Activated CD8-positive, alpha-beta T cell treated with anti-CD3 and anti-CD28 coated beads for 36 hours (primary cell): Measurements from ENCODE around the gene GABRA1. TPM values are rescaled to one million over a fixed set of nuclear protein-coding genes. Genes with fewer than 3 reads are reported as not detected.

Experiments
- ATAC-seq: fragments of 200-7000 bp; cut with Tn5 transposase; one replicate; pipeline ENCODE4 v1.10.0; 2021; ENCODE audit warnings: mild to moderate bottlenecking, moderate library complexity
- CTCF ChIA-PET: fragments of 350-600 bp; sonication (Branson Sonifier 250); formaldehyde crosslinking; loops from one replicate; lab custom pipeline; 2021; ENCODE audit warnings: antibody characterized with exemption; lab: Charles Lee
- POLR2A ChIA-PET: fragments of 350-600 bp; sonication (Branson Sonifier 250); formaldehyde crosslinking; loops from one replicate; lab custom pipeline; 2021; ENCODE audit warnings: antibody characterized with exemption; lab: Charles Lee
- DNase-seq: peaks from one replicate; pipeline ENCODE4 v3.0.0-alpha.2; 2020
- H3K27ac Mint-ChIP-seq: one replicate; pipeline ENCODE4 v1.8.0; 2021; ENCODE audit warnings: mild to moderate bottlenecking, mixed read lengths
- H3K27me3 Mint-ChIP-seq: one replicate; pipeline ENCODE4 v1.8.0; 2021; ENCODE audit warnings: mixed read lengths
- H3K36me3 Mint-ChIP-seq: one replicate; pipeline ENCODE4 v1.8.0; 2021; ENCODE audit warnings: low read depth, mixed read lengths
- H3K4me1 Mint-ChIP-seq: one replicate; pipeline ENCODE4 v1.8.0; 2021; ENCODE audit warnings: low read depth, mixed read lengths
- H3K4me3 Mint-ChIP-seq: one replicate; pipeline ENCODE4 v1.8.0; 2021; ENCODE audit warnings: mild to moderate bottlenecking, moderate library complexity, mixed read lengths
- H3K9me3 Mint-ChIP-seq: one replicate; pipeline ENCODE4 v1.8.0; 2021; ENCODE audit warnings: mixed read lengths
- intact Hi-C: fragments of 100-400 bp; cut with micrococcal nuclease; formaldehyde crosslinking; loops from one replicate; pipeline ENCODE4 v1.10.0; 2022
- total RNA-seq, 2 experiments: library from RNA; stranded (reverse); gene quantifications; one replicate each; pipeline ENCODE4 v1.2.3, GENCODE V29; 2021
- TF ChIP-seq, protein P1 (sequence below): fragments of 200-600 bp; IDR thresholded peaks from one replicate; pipeline ENCODE4 v1.8.0; 2022; ENCODE audit warnings: antibody characterized with exemption, mild to moderate bottlenecking

GABRA1 gene
- total RNA-seq, 2 experiments from 2014 or later: not detected

DNA sequence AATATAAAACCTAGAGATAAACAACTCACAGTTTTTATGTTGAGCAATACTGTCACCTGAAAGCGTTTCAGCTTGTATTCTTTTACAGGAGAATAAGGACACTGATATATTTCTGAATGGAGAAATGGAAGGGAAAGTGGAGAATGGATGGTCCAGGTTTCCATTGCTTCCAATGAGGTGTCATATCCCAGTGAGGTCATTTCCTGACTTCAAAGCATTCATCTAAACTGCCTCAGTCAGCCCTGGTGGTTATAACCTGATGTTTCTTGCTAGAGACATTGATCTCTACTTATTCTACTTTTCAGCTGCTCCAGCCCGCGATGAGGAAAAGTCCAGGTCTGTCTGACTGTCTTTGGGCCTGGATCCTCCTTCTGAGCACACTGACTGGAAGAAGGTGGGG lies 2.6 kb downstream of the GABRA1 start:
- intact Hi-C loops: no loop called here
- ChIA-PET POLR2A (no interaction called here), CTCF (no interaction called here)
- TF ChIP-seq, protein P1, sequence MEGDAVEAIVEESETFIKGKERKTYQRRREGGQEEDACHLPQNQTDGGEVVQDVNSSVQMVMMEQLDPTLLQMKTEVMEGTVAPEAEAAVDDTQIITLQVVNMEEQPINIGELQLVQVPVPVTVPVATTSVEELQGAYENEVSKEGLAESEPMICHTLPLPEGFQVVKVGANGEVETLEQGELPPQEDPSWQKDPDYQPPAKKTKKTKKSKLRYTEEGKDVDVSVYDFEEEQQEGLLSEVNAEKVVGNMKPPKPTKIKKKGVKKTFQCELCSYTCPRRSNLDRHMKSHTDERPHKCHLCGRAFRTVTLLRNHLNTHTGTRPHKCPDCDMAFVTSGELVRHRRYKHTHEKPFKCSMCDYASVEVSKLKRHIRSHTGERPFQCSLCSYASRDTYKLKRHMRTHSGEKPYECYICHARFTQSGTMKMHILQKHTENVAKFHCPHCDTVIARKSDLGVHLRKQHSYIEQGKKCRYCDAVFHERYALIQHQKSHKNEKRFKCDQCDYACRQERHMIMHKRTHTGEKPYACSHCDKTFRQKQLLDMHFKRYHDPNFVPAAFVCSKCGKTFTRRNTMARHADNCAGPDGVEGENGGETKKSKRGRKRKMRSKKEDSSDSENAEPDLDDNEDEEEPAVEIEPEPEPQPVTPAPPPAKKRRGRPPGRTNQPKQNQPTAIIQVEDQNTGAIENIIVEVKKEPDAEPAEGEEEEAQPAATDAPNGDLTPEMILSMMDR: no peak
- Mint-ChIP-seq H3K4me3 (no peak overlapping the region), H3K4me1 (no peaks in the 10 kb centered on the region), H3K36me3 (no peaks in the 10 kb centered on the region), H3K9me3 (peaks cover 2% of the 10 kb centered on the region), H3K27ac (no peak overlapping the region), H3K27me3 (peaks cover 11% of the 10 kb centered on the region)
- ATAC-seq: no peak
- no peak for DNase-seq

DNA sequence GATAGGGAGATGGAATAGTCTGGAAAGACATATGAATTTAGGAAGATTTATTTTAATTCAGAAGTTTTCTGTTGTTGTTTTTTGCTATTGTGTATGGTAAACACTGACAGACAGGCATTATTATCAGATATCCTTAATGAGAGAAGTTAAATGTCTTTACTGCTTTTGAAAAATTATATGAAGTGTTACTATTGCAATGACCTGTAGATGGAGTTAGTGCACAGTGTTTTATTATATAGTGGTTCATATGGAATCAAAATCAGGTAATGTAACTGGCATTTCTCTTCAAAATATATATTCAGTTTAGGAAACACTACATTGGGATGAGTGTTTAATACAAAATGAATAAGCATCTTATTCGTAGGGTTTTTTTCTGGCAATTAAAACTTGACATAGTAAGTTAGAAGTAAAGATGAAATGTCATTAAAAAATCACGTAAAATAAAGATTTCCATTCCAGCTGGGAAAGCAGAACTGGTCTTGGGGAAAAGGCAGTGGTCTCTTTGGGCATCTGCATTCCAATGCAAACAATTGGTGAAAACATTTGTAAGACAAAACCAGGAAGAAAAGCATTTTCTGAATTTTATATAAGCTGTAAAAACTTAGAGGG lies 3.9 kb downstream of the GABRA1 start:
- POLR2A ChIA-PET: no interaction called here
- no peaks in the 10 kb centered on the region for H3K4me1 Mint-ChIP-seq
- ATAC-seq: no peak
- peaks cover 10% of the 10 kb centered on the region for H3K27me3 Mint-ChIP-seq
- H3K36me3 Mint-ChIP-seq: no peaks in the 10 kb centered on the region
- H3K27ac Mint-ChIP-seq: no peak overlapping the region
- H3K4me3 Mint-ChIP-seq: no peak overlapping the region
- peaks cover 2% of the 10 kb centered on the region for H3K9me3 Mint-ChIP-seq
- no peak for DNase-seq
- intact Hi-C loops: no loop called here
- CTCF ChIA-PET: no interaction called here
- TF ChIP-seq, protein P1: no peak

DNA sequence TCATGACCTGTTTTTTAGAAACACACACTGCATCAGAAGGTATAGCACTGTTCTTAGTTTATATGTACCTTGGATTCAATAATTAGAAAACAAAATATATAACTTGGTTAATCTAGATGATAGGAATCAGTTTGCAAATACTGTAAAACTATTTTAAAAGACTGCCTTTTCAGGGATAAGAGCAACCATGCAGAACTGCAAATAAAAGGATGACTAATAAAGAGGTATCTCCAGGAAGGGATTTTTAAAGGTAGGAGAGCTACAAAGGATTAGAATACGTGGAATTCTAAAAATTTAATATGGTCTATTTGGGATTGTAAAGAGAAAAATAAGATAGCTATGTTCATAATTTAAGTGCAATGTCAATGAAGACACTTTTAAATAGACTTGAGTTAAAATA lies 9.4 kb downstream of the GABRA1 start:
- TF ChIP-seq, protein P1: no peak
- Mint-ChIP-seq H3K36me3 (no peaks in the 10 kb centered on the region), H3K4me3 (no peak overlapping the region), H3K27ac (no peak overlapping the region), H3K9me3 (peaks cover 2% of the 10 kb centered on the region), H3K4me1 (no peaks in the 10 kb centered on the region), H3K27me3 (no peaks in the 10 kb centered on the region)
- intact Hi-C loops: no loop called here
- ATAC-seq (no peak), DNase-seq (no peak)
- POLR2A ChIA-PET: no interaction called here
- CTCF ChIA-PET: no interaction called here

DNA sequence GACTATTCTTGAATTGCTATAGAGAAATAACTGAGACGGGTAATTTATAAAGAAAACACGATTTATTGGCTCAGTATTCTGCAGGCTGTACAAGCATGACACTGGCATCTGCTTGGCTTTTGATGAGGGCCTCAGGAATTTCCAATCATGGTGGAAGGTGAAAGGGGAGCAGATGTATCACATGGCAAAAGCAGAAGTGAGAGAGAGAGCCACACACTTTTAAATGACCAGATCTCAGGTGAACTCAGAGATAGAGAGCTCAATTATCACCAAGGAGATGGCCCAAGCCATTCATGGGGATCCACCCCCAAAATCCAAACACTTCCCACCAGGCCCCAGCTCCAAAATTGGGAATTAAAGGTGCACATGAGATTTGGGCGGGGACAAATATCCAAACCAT lies 15.3 kb downstream of the GABRA1 start:
- no peaks in the 10 kb centered on the region for H3K27me3 Mint-ChIP-seq
- H3K4me3 Mint-ChIP-seq: no peak overlapping the region
- no peaks in the 10 kb centered on the region for H3K4me1 Mint-ChIP-seq
- intact Hi-C loops: no loop called here
- H3K36me3 Mint-ChIP-seq: no peaks in the 10 kb centered on the region
- ChIA-PET POLR2A (no interaction called here), CTCF (interaction anchor here (0.6 kb wide), 1 partner anchor 1484 kb away, joined by 3 read pairs; no protein-coding TSS in a partner anchor)
- no peak overlapping the region for H3K27ac Mint-ChIP-seq
- TF ChIP-seq, protein P1: no peak
- no peak for ATAC-seq
- peaks cover 5% of the 10 kb centered on the region for H3K9me3 Mint-ChIP-seq
- DNase-seq: no peak

DNA sequence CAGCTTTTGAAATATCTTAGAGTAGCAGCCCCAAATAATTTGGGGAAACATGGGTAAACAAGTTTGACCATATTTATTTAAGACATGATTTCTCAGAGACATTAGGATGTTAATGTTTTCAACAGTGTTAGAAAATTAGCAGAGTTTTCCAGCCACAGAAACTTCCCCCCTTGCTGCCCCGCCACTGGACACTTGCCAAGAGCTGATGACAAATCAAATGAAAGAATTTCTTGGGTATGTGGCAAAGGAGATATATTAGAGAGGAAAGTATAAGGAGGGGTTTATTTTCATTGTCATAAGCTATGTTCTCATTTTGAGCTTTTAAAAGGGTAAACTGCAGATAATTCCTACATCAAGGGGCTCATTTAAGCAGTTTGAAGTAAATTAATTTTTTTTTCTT lies 15.9 kb downstream of the GABRA1 start:
- TF ChIP-seq, protein P1: no peak
- Mint-ChIP-seq H3K9me3 (peaks cover 5% of the 10 kb centered on the region), H3K27me3 (no peaks in the 10 kb centered on the region), H3K27ac (no peak overlapping the region), H3K36me3 (no peaks in the 10 kb centered on the region), H3K4me1 (no peaks in the 10 kb centered on the region), H3K4me3 (no peak overlapping the region)
- POLR2A ChIA-PET: no interaction called here
- CTCF ChIA-PET: interaction anchor here (0.6 kb wide), 1 partner anchor 1483 kb away, joined by 3 read pairs; no protein-coding TSS in a partner anchor
- ATAC-seq (no peak), DNase-seq (no peak)
- intact Hi-C loops: no loop called here
